Hepatocyte (in vitro differentiated cells): Measurements from ENCODE around the gene NUMA1.

Source experiments
- CTCF ChIP-seq: fragments of 200-600 bp; sonication (generic); IDR thresholded peaks from 2 replicates; pipeline ENCODE4 v1.5.1; 2016; ENCODE audit warnings: antibody characterized with exemption, mild to moderate bottlenecking; ENCODE audit not compliant: poor library complexity
- EZH2phosphoT487 ChIP-seq: fragments of 200-600 bp; sonication (generic); IDR thresholded peaks from one replicate; pipeline ENCODE4 v1.6.1; 2018; ENCODE audit warnings: antibody characterized with exemption, mild to moderate bottlenecking, low read depth, moderate library complexity; ENCODE audit not compliant: unreplicated experiment, severe bottlenecking

GRCh38 chr11:71990701-71991100 lies 89.6 kb downstream of the NUMA1 start:
- TF ChIP-seq EZH2phosphoT487 (no peak), CTCF (no peak)
